Medulla oblongata (tissue), 1 donor: Measurements from ENCODE around the gene SIGLEC12.
"Not testable (repeated sequence)": the region's sequence is repeated elsewhere in the genome, so short reads cannot be mapped to it uniquely, and the experiment has no call there.

Experiments used
- DNase-seq: peaks from one replicate; pipeline ENCODE4 v3.0.0-alpha.2; 2015; ENCODE audit errors: extremely low spot score

Gene SIGLEC12

DNA sequence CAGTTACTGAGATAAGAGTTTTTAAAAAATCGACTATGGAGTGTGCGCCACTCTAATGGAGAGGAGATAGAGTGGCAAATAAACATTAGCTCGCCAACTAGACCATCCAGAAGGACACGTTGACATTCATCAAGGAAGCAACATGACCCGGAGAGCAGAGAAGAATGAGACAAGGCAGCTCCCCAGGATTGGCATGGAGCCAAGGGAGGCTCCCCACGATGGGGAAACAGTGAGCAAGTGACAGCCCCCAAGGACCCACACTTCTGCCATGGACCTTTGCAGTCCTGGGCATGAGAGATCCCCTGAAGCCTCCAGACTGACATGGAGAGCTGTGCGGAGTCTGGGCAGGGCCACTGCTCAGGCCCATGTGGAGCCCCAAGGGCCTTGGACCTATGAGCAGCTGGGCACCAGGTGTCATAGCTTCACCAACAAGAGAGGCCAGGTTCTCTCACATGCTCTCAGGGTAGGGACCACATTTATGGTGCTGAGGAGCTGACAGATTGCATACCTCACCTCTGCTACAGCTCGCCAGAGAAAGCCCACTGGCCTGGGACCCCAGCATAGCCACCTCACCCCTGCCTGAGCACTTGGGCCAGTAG, 23.2 kb upstream of the SIGLEC12 start:
- DNase-seq: no peak

DNA sequence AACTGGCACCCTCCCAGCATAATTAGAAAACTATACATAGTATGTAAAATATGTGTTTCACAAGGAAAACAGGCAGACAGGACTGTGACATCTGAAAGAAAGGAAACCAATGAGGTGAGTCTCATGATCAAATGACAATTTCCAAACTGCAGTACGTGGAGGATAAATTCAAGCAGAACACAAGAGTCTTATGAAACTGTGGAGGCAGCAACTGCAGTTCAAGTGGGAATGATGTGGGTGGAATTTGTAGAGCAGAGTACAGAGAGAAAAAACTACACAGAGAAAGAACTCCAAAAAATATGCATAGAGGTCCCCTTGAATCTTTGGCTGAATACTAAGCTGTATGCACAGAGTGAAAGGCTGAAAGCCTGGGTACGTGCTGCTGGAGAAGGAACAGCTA, 20.2 kb upstream of the SIGLEC12 start:
- DNase-seq: no peak

DNA sequence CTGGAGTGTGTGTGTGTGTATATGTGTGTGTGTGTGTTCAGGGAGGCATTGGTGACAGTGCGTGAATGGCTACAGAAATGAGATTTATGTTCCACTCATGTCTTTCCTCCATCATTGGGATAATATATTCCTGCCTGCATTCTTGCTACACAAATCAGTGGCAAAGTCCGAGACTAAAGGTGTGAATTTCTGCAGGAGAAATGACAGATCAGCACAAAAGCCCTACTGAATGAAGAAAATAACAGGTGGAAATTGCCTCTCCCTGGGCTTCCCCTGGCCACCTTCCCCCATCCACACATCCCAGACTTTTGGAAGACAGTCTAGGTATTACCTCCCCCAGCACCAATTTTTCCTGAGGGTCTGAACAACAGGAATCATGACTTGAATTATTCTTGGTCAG, 19.8 kb upstream of the SIGLEC12 start:
- no peak for DNase-seq

DNA sequence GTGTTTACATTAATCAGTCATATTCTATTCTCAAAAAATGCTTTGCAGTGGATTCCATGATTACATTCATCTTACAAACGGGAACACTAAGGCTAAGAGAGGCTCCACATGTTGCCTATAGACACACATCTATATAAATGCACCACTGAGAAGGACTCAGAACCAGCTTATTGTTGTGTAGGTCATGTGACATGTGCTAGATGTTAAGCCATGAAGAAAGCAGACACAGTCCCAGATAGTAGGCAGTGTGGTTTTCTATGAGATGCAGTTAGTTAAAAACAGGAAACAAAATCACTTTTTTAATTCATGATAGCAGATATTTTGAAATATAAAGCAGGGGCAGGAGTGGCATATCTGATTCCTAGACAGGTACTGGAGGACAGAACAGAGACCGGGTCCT, 19.1 kb upstream of the SIGLEC12 start:
- DNase-seq: no peak

DNA sequence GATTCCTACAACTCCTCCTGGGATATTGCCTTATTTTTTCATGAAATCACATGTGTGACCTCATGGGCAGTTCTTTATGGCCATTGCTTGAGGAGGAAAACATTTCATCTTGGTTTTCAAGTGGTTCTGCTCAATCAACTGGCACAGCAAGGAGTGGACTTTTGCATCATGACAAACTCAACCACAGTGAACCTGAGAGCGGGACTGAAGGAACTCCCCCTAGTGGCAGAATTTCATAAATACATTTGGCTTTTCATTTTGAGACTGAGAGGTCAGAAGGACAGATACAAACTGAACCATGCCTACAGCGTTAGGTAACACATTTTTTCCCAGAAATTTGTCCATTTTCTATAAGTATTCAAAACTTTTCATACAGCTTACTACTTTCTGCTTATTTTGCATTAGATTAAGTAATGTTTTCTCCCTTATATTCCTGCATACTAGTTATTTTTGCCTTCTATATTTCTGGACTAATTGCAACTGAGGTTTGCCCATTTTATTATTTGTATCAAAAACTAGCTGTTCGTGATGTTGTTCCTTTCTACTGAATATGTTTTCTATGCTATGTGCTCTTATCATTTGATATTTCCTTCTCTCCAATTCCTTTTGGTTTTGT, 13.4 kb upstream of the SIGLEC12 start:
- DNase-seq: peak; percentile 71

DNA sequence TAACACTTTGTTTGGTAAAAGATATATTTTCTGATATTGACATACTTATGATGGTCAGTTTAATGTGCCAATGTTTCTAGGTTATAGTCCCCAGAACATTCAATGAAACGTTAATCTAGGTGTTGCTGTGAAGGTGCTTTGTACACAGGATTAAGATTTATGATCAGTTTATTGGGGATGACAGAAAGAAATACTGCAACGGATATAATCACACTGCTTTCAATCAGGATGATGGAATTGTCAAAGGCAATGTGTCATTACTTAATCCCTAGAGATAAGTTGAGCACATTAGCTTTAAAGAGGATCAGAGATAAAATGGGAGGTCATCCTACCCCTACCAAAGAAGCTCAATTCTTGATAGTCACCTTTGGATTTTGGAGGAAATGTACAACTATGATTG, 12.4 kb upstream of the SIGLEC12 start:
- DNase-seq: no peak

DNA sequence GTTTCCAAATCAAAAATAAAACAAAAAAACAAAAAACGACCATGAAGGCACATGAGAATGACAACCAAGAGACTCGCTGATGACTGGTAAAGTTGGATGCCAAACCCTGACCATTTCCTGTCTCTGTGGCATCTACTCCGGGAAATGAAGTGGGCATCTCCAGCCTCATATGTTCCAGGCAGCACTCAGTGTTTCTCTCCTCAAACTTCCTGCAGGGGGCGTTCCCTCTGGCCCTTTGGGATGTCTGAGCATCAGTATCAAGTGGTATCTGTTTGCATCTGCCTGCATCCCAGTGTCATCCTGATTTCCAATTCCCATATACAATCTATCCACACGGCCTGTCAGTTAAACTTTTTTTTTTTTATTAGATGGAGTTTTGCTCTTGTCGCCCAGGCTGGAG, 9.8 kb upstream of the SIGLEC12 start:
- DNase-seq: peak; percentile 3

DNA sequence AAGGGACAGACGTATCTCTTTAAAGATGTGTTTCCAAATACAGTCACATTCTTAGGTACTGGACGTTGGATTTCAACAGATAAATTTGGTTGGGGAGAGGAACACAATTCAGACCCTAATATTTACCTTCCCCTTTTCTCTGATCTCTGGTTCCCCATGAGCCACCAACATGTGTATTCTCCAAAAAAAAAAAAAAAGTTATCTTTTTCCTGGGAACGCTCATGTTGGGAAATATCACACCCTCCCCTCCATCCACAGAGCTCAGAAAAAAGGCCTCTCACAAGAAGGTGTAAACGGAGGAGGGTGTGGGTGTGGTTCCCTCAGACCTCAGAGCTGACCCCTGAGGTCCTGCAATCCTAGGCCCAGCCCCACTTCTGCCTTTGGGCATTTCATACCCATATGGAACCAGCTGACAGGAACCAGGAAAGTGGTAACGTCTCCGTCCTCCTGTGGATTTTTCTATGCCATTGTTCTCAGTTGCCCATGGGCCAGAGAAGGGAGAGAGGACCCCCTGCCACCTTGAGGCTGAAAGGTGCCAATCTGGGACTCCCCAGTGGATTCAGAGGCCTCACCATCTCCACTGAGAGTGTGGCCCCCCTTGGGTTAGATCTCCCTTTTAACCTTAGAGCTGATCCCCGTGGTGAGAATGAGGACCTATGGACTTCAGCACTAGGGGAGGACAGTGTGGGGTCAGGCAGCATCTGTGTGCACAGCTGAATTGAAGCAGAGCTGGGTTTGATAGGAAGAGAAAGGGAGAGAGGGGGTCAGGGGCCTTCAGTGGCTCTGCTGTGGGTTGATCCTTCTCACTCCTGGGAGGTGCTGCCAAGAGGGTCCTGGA, 8.4 kb upstream of the SIGLEC12 start:
- no peak for DNase-seq

DNA sequence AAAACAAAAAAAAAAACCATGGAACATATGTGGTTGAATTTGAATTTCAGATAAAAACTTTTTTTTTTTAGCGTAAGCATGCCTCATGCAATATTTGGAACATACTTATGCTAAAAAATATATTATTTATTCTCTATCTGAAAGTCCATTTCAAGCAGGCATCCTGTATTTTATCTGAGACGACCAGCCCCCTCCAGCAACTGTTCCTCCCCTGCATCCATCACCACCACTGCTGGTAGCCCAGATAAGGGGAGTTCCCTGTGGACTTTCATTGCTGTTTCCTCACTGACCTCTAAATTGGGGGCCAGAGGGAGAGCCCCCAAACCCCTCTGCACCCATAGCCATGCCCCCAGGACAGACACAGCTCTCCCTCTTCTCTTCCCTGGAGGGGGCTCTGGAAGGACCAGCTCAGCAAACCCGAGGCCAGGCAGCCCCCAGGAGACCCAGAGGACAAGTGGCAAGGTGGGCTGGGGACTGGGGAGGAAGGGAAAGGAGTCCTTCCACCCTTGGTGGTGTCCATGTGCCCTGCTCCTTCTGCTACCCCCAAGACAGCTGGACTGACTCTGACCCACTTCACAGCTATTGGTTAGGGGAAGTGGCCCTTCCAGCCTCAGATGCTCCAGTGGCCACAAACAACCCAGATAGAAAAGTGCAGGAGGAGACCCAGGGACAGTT, 6.6 kb upstream of the SIGLEC12 start:
- no peak for DNase-seq

DNA sequence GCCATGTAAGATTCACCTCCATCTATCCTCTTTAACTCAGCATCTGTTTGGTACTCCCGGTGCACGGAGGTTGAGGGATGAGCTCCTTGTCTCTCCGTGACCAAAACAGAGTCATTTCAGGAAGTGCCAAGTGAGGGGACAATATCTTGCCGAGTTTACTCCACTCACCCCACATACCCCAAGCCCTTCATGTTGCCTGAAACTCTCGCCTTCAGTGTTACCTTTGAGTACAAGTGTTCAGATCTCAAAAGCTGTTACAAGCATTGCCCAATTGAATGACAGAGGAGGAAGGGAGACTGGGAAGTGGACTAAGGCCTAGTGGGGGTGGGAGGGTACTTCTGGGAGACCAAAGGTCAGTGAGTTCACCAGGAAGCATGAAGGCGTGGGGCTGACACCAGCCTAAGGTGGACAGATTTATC, 6.0 kb upstream of the SIGLEC12 start:
- DNase-seq: no peak

DNA sequence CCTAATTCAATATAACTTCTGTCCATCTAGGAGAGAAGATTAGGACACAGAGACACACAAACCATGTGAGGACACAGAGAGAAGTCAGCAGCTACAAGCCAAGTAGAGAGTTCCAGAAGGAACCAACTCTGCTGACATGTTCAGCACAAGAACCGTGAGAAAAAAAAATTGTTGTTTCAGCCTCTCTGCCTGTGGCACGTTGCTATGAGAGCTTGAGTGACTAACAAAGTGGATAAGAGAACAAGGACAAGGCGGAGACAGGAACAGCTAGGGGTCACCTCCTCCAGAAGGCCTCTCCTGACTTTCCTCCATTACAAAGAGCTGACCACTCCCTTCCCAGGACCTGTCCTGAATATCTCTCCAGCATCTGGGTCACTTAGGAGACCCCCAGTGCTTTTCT, 5.6 kb upstream of the SIGLEC12 start:
- no peak for DNase-seq

DNA sequence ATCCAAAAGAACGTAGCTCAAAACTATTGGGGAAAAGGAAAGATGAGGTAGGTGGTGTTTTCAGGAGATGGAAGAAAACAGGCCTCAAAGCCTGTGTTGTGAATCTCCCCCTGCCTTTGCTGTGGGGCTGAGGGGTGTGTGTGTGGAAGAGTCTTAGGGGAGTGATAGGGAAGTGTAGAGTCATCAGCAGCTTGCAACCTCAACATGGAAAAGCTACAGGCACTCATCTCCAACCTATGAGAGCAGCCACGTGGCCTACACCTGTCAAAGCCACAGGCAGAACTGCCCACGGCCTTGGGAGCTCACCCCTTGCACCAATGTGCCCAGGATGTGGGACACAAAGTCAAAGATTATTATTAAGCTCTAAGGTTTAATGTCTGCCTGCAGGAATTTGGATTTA, 4.3 kb upstream of the SIGLEC12 start:
- no peak for DNase-seq

DNA sequence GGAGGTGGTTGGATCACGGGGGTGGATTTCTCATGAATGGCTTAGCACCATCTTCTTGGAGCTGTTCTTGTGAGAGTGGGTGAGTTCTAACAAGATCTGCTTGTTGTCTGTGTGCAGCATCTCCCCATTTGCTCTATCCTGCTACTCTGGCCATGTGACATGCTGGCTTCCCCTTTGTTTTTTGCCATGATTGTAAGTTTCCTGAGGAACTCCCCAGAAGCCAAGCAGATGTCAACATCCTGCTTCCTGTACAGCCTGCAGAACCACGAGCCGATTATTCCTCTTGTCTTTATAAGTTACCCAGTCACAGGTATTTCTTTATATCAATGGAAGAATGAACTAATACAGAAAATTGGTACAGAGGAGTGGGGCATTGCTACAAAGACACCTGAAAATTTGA, 2.3 kb upstream of the SIGLEC12 start:
- DNase-seq: no peak

DNA sequence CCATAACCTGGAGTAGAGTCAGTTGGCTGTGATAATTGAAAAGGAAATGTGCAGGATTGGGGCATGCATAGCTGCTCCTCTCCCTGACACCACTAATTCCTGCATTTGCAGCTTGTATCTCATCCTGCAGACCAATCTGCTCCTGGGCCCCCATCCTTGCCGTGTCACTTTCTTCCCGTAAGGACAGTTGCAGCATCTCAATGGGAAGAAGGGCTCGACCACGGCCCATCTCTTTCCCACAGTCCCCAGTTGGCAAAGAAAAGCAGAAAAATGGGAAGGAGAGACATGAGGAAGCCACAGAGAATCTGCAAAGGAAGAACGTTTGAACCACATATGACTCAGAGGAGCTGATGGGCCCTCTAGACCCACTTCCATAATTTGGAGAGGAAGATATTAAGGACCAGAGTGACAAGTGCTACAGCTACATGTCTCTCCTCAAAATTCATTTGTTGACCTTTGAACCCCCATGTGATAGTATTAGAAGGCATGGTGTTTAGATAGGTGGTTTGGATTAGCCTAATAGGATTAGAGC, 1.8 kb upstream of the SIGLEC12 start:
- peak; percentile 3 for DNase-seq

DNA sequence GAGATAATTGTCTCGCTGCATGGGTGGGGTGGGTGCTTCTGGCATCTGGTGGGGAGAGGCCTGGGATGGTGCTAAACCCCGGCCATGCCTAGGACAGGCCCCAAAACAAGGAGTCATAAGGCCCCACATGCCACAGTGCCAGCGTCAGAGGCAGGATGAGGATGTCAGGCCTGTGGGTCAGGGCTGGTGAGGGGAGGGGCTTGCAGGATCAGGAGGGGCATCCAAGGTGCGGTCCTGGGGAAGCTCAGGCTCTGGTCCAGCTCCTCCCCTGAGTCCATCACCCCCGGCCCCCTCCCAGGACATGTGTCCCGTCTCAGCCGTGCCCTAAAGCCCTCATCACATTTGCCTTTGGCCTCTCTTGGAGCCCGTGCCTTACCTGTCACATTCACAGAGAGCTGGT, 669 bp downstream of the SIGLEC12 start:
- DNase-seq: not testable (repeated sequence)

DNA sequence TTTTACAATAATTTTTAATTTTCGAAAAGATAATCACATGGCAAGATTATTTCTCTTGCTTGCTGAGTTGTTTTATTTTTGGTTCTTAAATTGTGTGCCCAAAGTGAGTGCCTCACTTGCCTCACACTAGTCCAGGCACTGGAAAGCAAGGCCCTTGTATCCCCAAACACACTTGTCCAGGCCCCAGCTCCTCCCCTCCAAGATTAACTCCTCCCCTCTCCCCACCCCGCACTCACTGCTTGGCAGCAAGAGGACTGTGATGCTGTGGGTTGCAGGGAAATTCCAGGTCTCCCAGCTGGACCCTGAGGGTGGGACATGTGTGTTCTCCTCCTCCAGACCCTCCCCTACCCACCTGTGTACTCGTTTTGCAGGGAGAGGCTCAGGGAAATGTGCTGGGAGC, 3.9 kb downstream of the SIGLEC12 start:
- no peak for DNase-seq

DNA sequence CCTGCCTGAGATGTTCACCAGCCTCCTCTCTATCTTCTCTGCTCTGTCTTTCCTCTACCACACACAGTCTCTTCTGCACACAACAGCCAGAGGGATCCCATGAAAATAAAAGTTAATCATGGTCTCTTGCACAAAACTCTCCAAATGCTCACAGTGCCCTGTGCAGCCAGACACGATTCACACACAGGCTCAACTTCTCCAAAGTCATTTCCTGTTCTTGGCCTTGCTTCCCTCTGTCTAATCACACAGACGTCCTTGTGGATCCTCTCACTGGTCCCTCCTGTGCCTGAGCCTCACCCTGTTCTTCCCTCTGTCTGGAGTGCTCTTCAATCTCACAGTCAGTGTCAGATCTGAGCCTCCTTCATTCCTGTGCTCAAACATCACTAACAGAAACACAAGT, 7.8 kb downstream of the SIGLEC12 start:
- DNase-seq: peak; percentile 23

DNA sequence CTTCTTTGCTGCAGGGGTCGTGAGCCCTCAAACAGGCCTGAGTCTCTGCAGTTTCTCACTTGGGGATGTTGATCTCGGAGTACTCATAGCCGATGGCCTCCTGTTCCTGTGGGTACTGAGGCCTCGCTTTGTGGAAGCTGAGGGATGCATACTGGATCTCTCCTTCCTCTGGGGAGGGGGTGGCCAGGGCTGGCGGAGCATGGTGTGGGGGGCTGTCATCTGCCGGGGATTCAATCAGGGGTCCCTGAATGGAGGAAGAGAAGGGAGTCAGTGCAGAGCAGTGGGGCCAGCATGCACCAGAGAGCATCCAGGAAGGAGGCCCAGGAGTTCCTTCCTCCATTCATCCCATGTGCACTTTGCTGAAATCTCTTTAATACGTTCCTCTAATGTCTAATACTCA, 10.0 kb downstream of the SIGLEC12 start:
- DNase-seq: no peak

DNA sequence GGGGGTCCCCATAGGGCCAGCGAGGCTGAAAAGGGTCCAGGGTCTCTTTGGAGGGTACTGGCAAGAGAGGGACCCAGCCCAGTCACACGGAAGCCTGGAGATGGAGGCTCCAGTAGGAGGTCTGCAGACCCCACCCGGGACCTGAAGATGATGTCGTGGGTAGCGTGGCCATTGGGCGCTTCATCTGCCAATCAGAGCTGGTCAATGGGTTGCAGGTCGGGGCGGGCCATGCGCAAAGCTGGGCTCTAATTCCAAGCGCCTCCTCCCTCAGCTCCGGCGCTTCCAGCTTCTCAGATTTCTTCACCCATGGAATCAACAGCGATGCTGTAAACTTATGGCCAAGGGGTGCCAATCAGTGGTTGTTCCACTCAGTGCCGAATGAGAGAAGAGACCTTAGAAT, 10.9 kb downstream of the SIGLEC12 start:
- DNase-seq: no peak

DNA sequence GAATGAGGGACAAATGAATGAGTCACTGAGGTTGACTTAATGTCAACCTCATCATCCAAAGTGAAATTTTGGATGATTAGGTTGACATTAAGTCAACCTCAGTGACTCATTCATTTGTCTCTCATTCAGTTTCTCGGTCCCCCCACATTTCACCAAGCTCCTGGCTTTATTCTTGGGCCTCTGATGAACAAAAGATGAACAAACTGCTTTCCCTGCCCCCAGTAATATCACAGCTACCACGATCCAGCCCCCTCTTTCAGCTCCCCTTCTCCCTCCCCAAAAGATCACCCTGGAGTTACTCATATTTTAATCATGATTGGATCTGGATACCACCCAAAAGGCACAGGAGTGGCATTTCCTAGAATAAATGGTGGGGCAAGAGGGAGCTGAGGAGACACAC, 12.5 kb downstream of the SIGLEC12 start:
- no peak for DNase-seq

DNA sequence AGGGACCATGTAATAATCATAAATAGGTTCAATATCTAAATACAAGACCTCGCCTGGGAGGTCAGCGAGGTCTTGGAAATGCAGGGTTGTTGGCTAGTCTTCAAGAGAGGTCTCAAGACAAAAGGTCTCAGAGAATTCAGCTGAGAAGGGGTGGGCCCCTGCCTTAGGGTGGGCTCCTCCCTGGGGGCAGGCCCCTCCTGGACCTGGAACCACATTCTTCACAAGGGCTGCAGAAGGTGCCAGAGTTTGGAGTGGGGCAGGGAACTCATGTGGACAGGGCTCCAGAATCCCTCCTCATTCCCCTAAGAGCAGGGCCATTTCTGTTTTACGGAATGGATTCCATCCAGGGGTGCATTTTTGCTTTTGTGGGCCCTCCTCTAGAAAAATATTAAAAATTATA, 13.1 kb downstream of the SIGLEC12 start:
- DNase-seq: no peak

DNA sequence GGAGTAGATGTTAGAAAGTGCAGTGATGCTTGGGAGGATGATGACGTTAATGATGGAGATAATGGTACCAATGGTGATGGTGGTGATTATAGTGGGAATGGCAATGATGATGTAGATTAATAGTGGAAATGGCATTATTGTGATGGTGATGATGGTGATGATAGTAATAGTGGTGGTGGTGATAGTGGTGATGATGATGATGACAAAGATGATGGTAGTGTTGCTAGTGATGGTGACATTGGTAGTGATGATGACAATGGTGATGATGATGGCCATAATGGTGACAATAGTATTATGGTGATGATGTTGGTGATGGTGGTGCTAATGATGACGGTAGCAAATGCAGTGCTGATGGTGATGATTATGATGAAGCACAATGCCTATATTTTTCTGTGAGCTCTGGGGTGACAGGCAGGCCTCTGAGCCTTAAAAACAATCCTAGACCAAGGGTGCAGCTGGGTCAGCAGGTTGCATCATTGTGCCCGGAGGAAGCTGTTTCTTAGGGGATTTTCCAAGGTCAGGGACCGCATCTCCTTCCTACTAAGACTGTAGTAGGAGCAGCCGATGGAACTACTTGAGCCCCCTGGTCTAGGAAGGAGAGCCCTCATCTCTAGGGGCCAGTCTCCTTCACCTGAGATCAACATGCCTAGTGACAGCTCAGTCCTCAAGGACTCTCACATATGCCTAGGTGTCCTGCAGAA, 15.5 kb downstream of the SIGLEC12 start:
- no peak for DNase-seq
